Mucosa of descending colon (tissue), 3 donors: ENCODE results near the gene NMNAT3. TPM values are rescaled to one million over a fixed set of nuclear protein-coding genes. Genes with fewer than 3 reads are reported as not detected.

Experiments
- ATAC-seq: fragments of 200-7000 bp; cut with Tn5 transposase; one replicate; pipeline ENCODE4 v1.9.1; 2020; ENCODE audit warnings: mild to moderate bottlenecking, moderate library complexity
- DNase-seq, 3 donors: peaks; one replicate each; pipeline ENCODE4 v3.0.0-alpha.2; 2020
- H3K36me3 ChIP-seq: fragments of 200-600 bp; one replicate; pipeline ENCODE4 v1.8.0; 2021; ENCODE audit warnings: low read depth, mild to moderate bottlenecking
- H3K4me1 ChIP-seq: fragments of 200-600 bp; one replicate; pipeline ENCODE4 v1.8.0; 2021; ENCODE audit warnings: low read depth, mild to moderate bottlenecking
- H3K4me3 ChIP-seq: fragments of 200-600 bp; one replicate; pipeline ENCODE4 v1.8.0; 2021; ENCODE audit warnings: mild to moderate bottlenecking
- H3K9me3 ChIP-seq: fragments of 200-600 bp; one replicate; pipeline ENCODE4 v1.8.0; 2021; ENCODE audit warnings: mild to moderate bottlenecking
- CTCF ChIP-seq: fragments of 200-600 bp; IDR thresholded peaks from one replicate; pipeline ENCODE4 v1.8.0; 2022; ENCODE audit warnings: antibody characterized with exemption, mild to moderate bottlenecking
- intact Hi-C, 2 donors: fragments of 100-400 bp; cut with DNase I in 1 of 2; cut with micrococcal nuclease in 1 of 2; formaldehyde crosslinking; loops; one replicate each; pipeline versions ENCODE4 v1.11.0 to v1.11.1; 2022; cut with DNase I, micrococcal nuclease
- total RNA-seq, 3 donors: library from RNA; stranded (reverse); fragmentation: NEBNext Ultra II Directional in 2 of 3; extraction: Animal tissue kit (Norgen Biotek cat#: 25700) in 2 of 3; gene quantifications; one replicate each; pipeline versions ENCODE4 v1.2.1 to v1.2.4, GENCODE V29; 2021 to 2023
- donor health status: DM: no; HTN: no; CAD: no; lungs with moderate emphysema.
- donor health status: DM: no; HTN: no; CAD: no.
- donor health status: DM: no; HTN: yes; CAD: no.

The NMNAT3 gene
- total RNA-seq, 3 donors from 2014 or later: 7.9 to 11.9 (median 10.7) TPM

GRCh38 chr3:139532976-139533375 lies 144.8 kb downstream of the NMNAT3 start:
- DNase-seq (no peak), ATAC-seq (no peak)
- Histone ChIP-seq H3K36me3 (no peaks in the 10 kb centered on the region), H3K9me3 (no peaks in the 10 kb centered on the region), H3K4me1 (peaks cover 18% of the 10 kb centered on the region), H3K4me3 (no peak overlapping the region)
- TF ChIP-seq CTCF: no peak
- intact Hi-C loops: no loop called here

GRCh38 chr3:139530717-139531116 lies 147.1 kb downstream of the NMNAT3 start:
- H3K4me3 ChIP-seq: no peak overlapping the region
- H3K9me3 ChIP-seq: no peaks in the 10 kb centered on the region
- ATAC-seq (no peak), DNase-seq (no peak)
- no peaks in the 10 kb centered on the region for H3K36me3 ChIP-seq
- H3K4me1 ChIP-seq: peaks cover 13% of the 10 kb centered on the region
- intact Hi-C loops: no loop called here
- no peak for TF ChIP-seq CTCF

GRCh38 chr3:139529662-139530061 lies 148.1 kb downstream of the NMNAT3 start:
- no peak for DNase-seq

GRCh38 chr3:139528924-139529323 lies 148.8 kb downstream of the NMNAT3 start:
- no peak for TF ChIP-seq CTCF
- DNase-seq (no peak), ATAC-seq (no peak)
- Histone ChIP-seq H3K9me3 (no peaks in the 10 kb centered on the region), H3K36me3 (no peaks in the 10 kb centered on the region), H3K4me3 (no peak overlapping the region), H3K4me1 (peaks cover 2% of the 10 kb centered on the region)
- intact Hi-C loops: no loop called here

More at GRCh38 chr3:139529662-139530061, 148.1 kb downstream of the NMNAT3 start:
- ATAC-seq: no peak
- H3K4me3 ChIP-seq: no peak overlapping the region
- peaks cover 7% of the 10 kb centered on the region for H3K4me1 ChIP-seq
- no peaks in the 10 kb centered on the region for H3K9me3 ChIP-seq
- intact Hi-C loops: no loop called here
- TF ChIP-seq CTCF: no peak
- no peaks in the 10 kb centered on the region for H3K36me3 ChIP-seq

GRCh38 chr3:139528281-139528680 lies 149.5 kb downstream of the NMNAT3 start:
- TF ChIP-seq CTCF: no peak
- intact Hi-C loops: no loop called here
- ATAC-seq: no peak
- H3K36me3 ChIP-seq: no peaks in the 10 kb centered on the region
- DNase-seq: no peak
- no peaks in the 10 kb centered on the region for H3K4me1 ChIP-seq
- H3K4me3 ChIP-seq: no peak overlapping the region
- no peaks in the 10 kb centered on the region for H3K9me3 ChIP-seq

GRCh38 chr3:139527265-139527664 lies 150.5 kb downstream of the NMNAT3 start:
- no peak for TF ChIP-seq CTCF
- DNase-seq (no peak), ATAC-seq (no peak)
- no peaks in the 10 kb centered on the region for H3K36me3 ChIP-seq
- no peaks in the 10 kb centered on the region for H3K4me1 ChIP-seq
- no peaks in the 10 kb centered on the region for H3K9me3 ChIP-seq
- H3K4me3 ChIP-seq: no peak overlapping the region
- intact Hi-C loops: no loop called here
